ENCODE results near the gene TMEM144.

The TMEM144 gene

GRCh38 chr4:158209825-158210807 is at the start of gene TMEM144:
TSS of gene TMEM144 (plus strand) at chr4:158210486. CDS start at chr4:158212668, 2,182 bp downstream.
- peak; percentile 20 to 82 (median 73) for DNase-seq

GRCh38 chr4:158161551-158162354 is 48.5 kb upstream of the TMEM144 start:
- no peak for DNase-seq

- no peak for DNase-seq
Observed at GRCh38 chr4:158162631-158163030, 47.7 kb upstream of the TMEM144 start.

GRCh38 chr4:158163941-158164767 is 46.1 kb upstream of the TMEM144 start:
- DNase-seq = no peak

GRCh38 chr4:158164768-158165213 is 45.5 kb upstream of the TMEM144 start:
- DNase-seq = no peak

- no peak for DNase-seq
Observed at GRCh38 chr4:158166701-158167100, 43.6 kb upstream of the TMEM144 start.

GRCh38 chr4:158168606-158169005 is 41.7 kb upstream of the TMEM144 start:
- DNase-seq = no peak

GRCh38 chr4:158169506-158169905 is 40.8 kb upstream of the TMEM144 start:
- DNase-seq = no peak

GRCh38 chr4:158169931-158170690 is 40.2 kb upstream of the TMEM144 start:
- peak in 1 of 3 experiments; percentile 37 for DNase-seq

GRCh38 chr4:158170691-158171561 is 39.4 kb upstream of the TMEM144 start:
- no peak for DNase-seq

- DNase-seq = peak in 2 of 3 experiments; percentile 16 to 67
Observed at GRCh38 chr4:158172261-158173258, 37.7 kb upstream of the TMEM144 start, which contains the start of gene GASK1B. TSS of gene GASK1B (minus strand) at chr4:158173025. CDS start at chr4:158171375, 1,650 bp downstream.

- DNase-seq = no peak
Observed at GRCh38 chr4:158176108-158176507, 34.2 kb upstream of the TMEM144 start.

GRCh38 chr4:158176776-158177175 is 33.5 kb upstream of the TMEM144 start:
- no peak for DNase-seq

GRCh38 chr4:158179465-158179864 is 30.8 kb upstream of the TMEM144 start:
- no peak for DNase-seq

GRCh38 chr4:158181906-158182305 is 28.4 kb upstream of the TMEM144 start:
- no peak for DNase-seq

GRCh38 chr4:158182736-158183135 is 27.6 kb upstream of the TMEM144 start:
- no peak for DNase-seq

GRCh38 chr4:158186815-158187214 is 23.5 kb upstream of the TMEM144 start:
- no peak for DNase-seq

GRCh38 chr4:158189422-158189821 is 20.9 kb upstream of the TMEM144 start:
- no peak for DNase-seq

- peak in 2 of 3 experiments; percentile 26 to 75 for DNase-seq
Observed at GRCh38 chr4:158190718-158191117, 19.6 kb upstream of the TMEM144 start.

Data from NCI-H1417 (cell line).